ENCODE results near the gene PCGF3.

The PCGF3 gene

GRCh38 chr4:780716-781492, 75.3 kb downstream of the PCGF3 start:
- Histone ChIP-seq H3K9me3 (ENCODE audit: insufficient read depth, low read length) (peaks cover 8% of the 10 kb centered on the region; the same call in 1 of the 2 replicates), H3K36me3 (ENCODE audit: insufficient read depth, insufficient read length, low read length) (peaks cover 47% of the 10 kb centered on the region), H3K9ac (ENCODE audit: insufficient read length, low read depth) (peak overlapping the region; percentile 98), H3K4me1 (ENCODE audit: insufficient read depth, insufficient read length) (peaks cover 18% of the 10 kb centered on the region), H3K4me3 (ENCODE audit: insufficient read length, low read depth) (peak overlapping the region; percentile 97), H3K27me3 (ENCODE audit: insufficient read depth, insufficient read length) (peaks cover 22% of the 10 kb centered on the region)
- TF ChIP-seq YY1 (IDR thresholded peaks at IDR 0.05; ENCODE audit: insufficient read depth, insufficient read length) (no peak), SUZ12 (IDR thresholded peaks at IDR 0.05; ENCODE audit: extremely low read depth, insufficient read depth, insufficient read length) (no peak), ZNF274 (IDR thresholded peaks at IDR 0.05; ENCODE audit: low read depth, low read length) (no peak)
- DNase-seq (ENCODE audit: low read depth, low spot score): no peak

- H3K9ac ChIP-seq (ENCODE audit: insufficient read length, low read depth): peak overlapping the region; percentile 98
- TF ChIP-seq ZNF274 (IDR thresholded peaks at IDR 0.05; ENCODE audit: low read depth, low read length) (no peak), YY1 (IDR thresholded peaks at IDR 0.05; ENCODE audit: insufficient read depth, insufficient read length) (peak; percentile 83)
- H3K27me3 ChIP-seq (ENCODE audit: insufficient read depth, insufficient read length): peaks cover 22% of the 10 kb centered on the region
- peaks cover 4% of the 10 kb centered on the region; the same call in 1 of the 2 replicates for H3K9me3 ChIP-seq (ENCODE audit: insufficient read depth, low read length)
- H3K4me3 ChIP-seq (ENCODE audit: insufficient read length, low read depth): peak overlapping the region; percentile 97
- peak; percentile 99 for DNase-seq (ENCODE audit: low read depth, low spot score)
- peaks cover 19% of the 10 kb centered on the region for H3K4me1 ChIP-seq (ENCODE audit: insufficient read depth, insufficient read length)
- H3K36me3 ChIP-seq (ENCODE audit: insufficient read depth, insufficient read length, low read length): peaks cover 41% of the 10 kb centered on the region
Measured at GRCh38 chr4:781493-782216, 76.0 kb downstream of the PCGF3 start.

GRCh38 chr4:784401-785331, 79.0 kb downstream of the PCGF3 start:
- Histone ChIP-seq H3K9me3 (ENCODE audit: insufficient read depth, low read length) (no peaks in the 10 kb centered on the region), H3K4me1 (ENCODE audit: insufficient read depth, insufficient read length) (peaks cover 28% of the 10 kb centered on the region), H3K27me3 (ENCODE audit: insufficient read depth, insufficient read length) (peaks cover 25% of the 10 kb centered on the region), H3K36me3 (ENCODE audit: insufficient read depth, insufficient read length, low read length) (peaks cover 13% of the 10 kb centered on the region), H3K4me3 (ENCODE audit: insufficient read length, low read depth) (no peak overlapping the region), H3K9ac (ENCODE audit: insufficient read length, low read depth) (peak overlapping the region; percentile 17)
- no peak for DNase-seq (ENCODE audit: low read depth, low spot score)
- TF ChIP-seq SUZ12 (IDR thresholded peaks at IDR 0.05; ENCODE audit: extremely low read depth, insufficient read depth, insufficient read length) (no peak), ZNF274 (IDR thresholded peaks at IDR 0.05; ENCODE audit: low read depth, low read length) (no peak), YY1 (IDR thresholded peaks at IDR 0.05; ENCODE audit: insufficient read depth, insufficient read length) (no peak)

GRCh38 chr4:785332-786073, 79.9 kb downstream of the PCGF3 start:
- peaks cover 31% of the 10 kb centered on the region for H3K4me1 ChIP-seq (ENCODE audit: insufficient read depth, insufficient read length)
- no peak overlapping the region for H3K4me3 ChIP-seq (ENCODE audit: insufficient read length, low read depth)
- H3K27me3 ChIP-seq (ENCODE audit: insufficient read depth, insufficient read length): peaks cover 29% of the 10 kb centered on the region
- H3K9me3 ChIP-seq (ENCODE audit: insufficient read depth, low read length): no peaks in the 10 kb centered on the region
- no peak for DNase-seq (ENCODE audit: low read depth, low spot score)
- TF ChIP-seq YY1 (IDR thresholded peaks at IDR 0.05; ENCODE audit: insufficient read depth, insufficient read length) (no peak), ZNF274 (IDR thresholded peaks at IDR 0.05; ENCODE audit: low read depth, low read length) (no peak), SUZ12 (IDR thresholded peaks at IDR 0.05; ENCODE audit: extremely low read depth, insufficient read depth, insufficient read length) (peak; percentile 68)
- peaks cover 4% of the 10 kb centered on the region for H3K36me3 ChIP-seq (ENCODE audit: insufficient read depth, insufficient read length, low read length)
- no peak overlapping the region for H3K9ac ChIP-seq (ENCODE audit: insufficient read length, low read depth)

GRCh38 chr4:786074-786741, 80.6 kb downstream of the PCGF3 start:
- no peaks in the 10 kb centered on the region for H3K9me3 ChIP-seq (ENCODE audit: insufficient read depth, low read length)
- H3K4me3 ChIP-seq (ENCODE audit: insufficient read length, low read depth): no peak overlapping the region
- peaks cover 33% of the 10 kb centered on the region for H3K4me1 ChIP-seq (ENCODE audit: insufficient read depth, insufficient read length)
- TF ChIP-seq ZNF274 (IDR thresholded peaks at IDR 0.05; ENCODE audit: low read depth, low read length) (no peak), YY1 (IDR thresholded peaks at IDR 0.05; ENCODE audit: insufficient read depth, insufficient read length) (no peak), SUZ12 (IDR thresholded peaks at IDR 0.05; ENCODE audit: extremely low read depth, insufficient read depth, insufficient read length) (no peak)
- no peak for DNase-seq (ENCODE audit: low read depth, low spot score)
- peaks cover 29% of the 10 kb centered on the region for H3K27me3 ChIP-seq (ENCODE audit: insufficient read depth, insufficient read length)
- H3K9ac ChIP-seq (ENCODE audit: insufficient read length, low read depth): no peak overlapping the region
- no peaks in the 10 kb centered on the region for H3K36me3 ChIP-seq (ENCODE audit: insufficient read depth, insufficient read length, low read length)

GRCh38 chr4:786861-787300, 81.2 kb downstream of the PCGF3 start:
- Histone ChIP-seq H3K4me1 (ENCODE audit: insufficient read depth, insufficient read length) (peaks cover 36% of the 10 kb centered on the region), H3K9ac (ENCODE audit: insufficient read length, low read depth) (no peak overlapping the region), H3K4me3 (ENCODE audit: insufficient read length, low read depth) (no peak overlapping the region), H3K27me3 (ENCODE audit: insufficient read depth, insufficient read length) (peaks cover 29% of the 10 kb centered on the region), H3K36me3 (ENCODE audit: insufficient read depth, insufficient read length, low read length) (no peaks in the 10 kb centered on the region), H3K9me3 (ENCODE audit: insufficient read depth, low read length) (no peaks in the 10 kb centered on the region)
- TF ChIP-seq YY1 (IDR thresholded peaks at IDR 0.05; ENCODE audit: insufficient read depth, insufficient read length) (no peak), SUZ12 (IDR thresholded peaks at IDR 0.05; ENCODE audit: extremely low read depth, insufficient read depth, insufficient read length) (no peak), ZNF274 (IDR thresholded peaks at IDR 0.05; ENCODE audit: low read depth, low read length) (no peak)
- DNase-seq (ENCODE audit: low read depth, low spot score): no peak
